ENCODE results near the gene PRR33. TPM values are rescaled to one million over a fixed set of nuclear protein-coding genes. Genes with fewer than 3 reads are reported as not detected.
A peak's percentile ranks its signal among the peaks of the same experiment; 100 is the strongest.
"Not testable (repeated sequence)": the region's sequence is repeated elsewhere in the genome, so short reads cannot be mapped to it uniquely, and the experiment has no call there.

The PRR33 gene
- total RNA-seq: not detected
- 0.28 TPM for polyA plus RNA-seq

- H3K4me3 ChIP-seq (ENCODE audit: low read depth, low read length): no peak within 1 kb of the TSS
- 95% methylated on average over 7 of the region's 7 CpGs for WGBS
- peaks cover 1% of the 10 kb centered on the region for H3K36me3 ChIP-seq (ENCODE audit: insufficient read depth)
- no peaks in the 10 kb centered on the region for H3K4me1 ChIP-seq (ENCODE audit: insufficient read depth)
- DNase-seq (ENCODE audit: extremely low spot score): no peak
- H3K27ac ChIP-seq (ENCODE audit: low read depth): no peak within 1 kb of the TSS
These were observed at the start of gene PRR33 for GRCh38 chr11:1891831-1892115. PRR33 (minus strand) TSS chr11:1891895; CDS start chr11:1890584, 1,311 bp downstream.

- DNase-seq (ENCODE audit: extremely low spot score); H3K4me3 ChIP-seq (ENCODE audit: low read depth, low read length); H3K4me1 ChIP-seq (ENCODE audit: insufficient read depth); H3K36me3 ChIP-seq (ENCODE audit: insufficient read depth); H3K27ac ChIP-seq (ENCODE audit: low read depth): not testable (repeated sequence)
- WGBS: 100% methylated on average over 1 of the region's 1 CpG
These were observed 48.1 kb upstream of the PRR33 start for GRCh38 chr11:1939788-1940187.

- H3K27ac ChIP-seq (ENCODE audit: low read depth): peak overlapping the region; percentile 65
- no peak for DNase-seq (ENCODE audit: extremely low spot score)
- H3K36me3 ChIP-seq (ENCODE audit: insufficient read depth): no peaks in the 10 kb centered on the region
- no peaks in the 10 kb centered on the region for H3K4me1 ChIP-seq (ENCODE audit: insufficient read depth)
- no peak overlapping the region for H3K4me3 ChIP-seq (ENCODE audit: low read depth, low read length)
- 16% methylated on average over 23 of the region's 23 CpGs for WGBS
These were observed 47.4 kb upstream of the PRR33 start for GRCh38 chr11:1939006-1939625.

- Histone ChIP-seq H3K4me3 (ENCODE audit: low read depth, low read length) (no peak overlapping the region), H3K27ac (ENCODE audit: low read depth) (no peak overlapping the region), H3K36me3 (ENCODE audit: insufficient read depth) (no peaks in the 10 kb centered on the region), H3K4me1 (ENCODE audit: insufficient read depth) (no peaks in the 10 kb centered on the region)
- 78% methylated on average over 27 of the region's 27 CpGs for WGBS
- no peak for DNase-seq (ENCODE audit: extremely low spot score)
These were observed 46.8 kb upstream of the PRR33 start for GRCh38 chr11:1938343-1939005.

GRCh38 chr11:1937616-1938342 is 46.1 kb upstream of the PRR33 start:
- no peak overlapping the region for H3K27ac ChIP-seq (ENCODE audit: low read depth)
- H3K4me1 ChIP-seq (ENCODE audit: insufficient read depth): no peaks in the 10 kb centered on the region
- no peak overlapping the region for H3K4me3 ChIP-seq (ENCODE audit: low read depth, low read length)
- no peaks in the 10 kb centered on the region for H3K36me3 ChIP-seq (ENCODE audit: insufficient read depth)
- WGBS: 93% methylated on average over 35 of the region's 35 CpGs
- DNase-seq (ENCODE audit: extremely low spot score): no peak

GRCh38 chr11:1936781-1937615 is 45.3 kb upstream of the PRR33 start:
- no peak overlapping the region for H3K27ac ChIP-seq (ENCODE audit: low read depth)
- DNase-seq (ENCODE audit: extremely low spot score): no peak
- no peaks in the 10 kb centered on the region for H3K36me3 ChIP-seq (ENCODE audit: insufficient read depth)
- H3K4me3 ChIP-seq (ENCODE audit: low read depth, low read length): no peak overlapping the region
- no peaks in the 10 kb centered on the region for H3K4me1 ChIP-seq (ENCODE audit: insufficient read depth)
- 89% methylated on average over 34 of the region's 34 CpGs for WGBS

GRCh38 chr11:1936072-1936780 is 44.5 kb upstream of the PRR33 start:
- Histone ChIP-seq H3K36me3 (ENCODE audit: insufficient read depth) (no peaks in the 10 kb centered on the region), H3K4me1 (ENCODE audit: insufficient read depth) (no peaks in the 10 kb centered on the region), H3K4me3 (ENCODE audit: low read depth, low read length) (no peak overlapping the region), H3K27ac (ENCODE audit: low read depth) (no peak overlapping the region)
- DNase-seq (ENCODE audit: extremely low spot score): no peak
- 89% methylated on average over 34 of the region's 34 CpGs for WGBS

- H3K4me3 ChIP-seq (ENCODE audit: low read depth, low read length): no peak overlapping the region
- no peak for DNase-seq (ENCODE audit: extremely low spot score)
- no peak overlapping the region for H3K27ac ChIP-seq (ENCODE audit: low read depth)
- no peaks in the 10 kb centered on the region for H3K4me1 ChIP-seq (ENCODE audit: insufficient read depth)
- no peaks in the 10 kb centered on the region for H3K36me3 ChIP-seq (ENCODE audit: insufficient read depth)
- WGBS: 93% methylated on average over 33 of the region's 33 CpGs
These were observed 43.7 kb upstream of the PRR33 start for GRCh38 chr11:1935156-1936071.

- DNase-seq (ENCODE audit: extremely low spot score): no peak
- H3K4me1 ChIP-seq (ENCODE audit: insufficient read depth): no peaks in the 10 kb centered on the region
- no peak overlapping the region for H3K27ac ChIP-seq (ENCODE audit: low read depth)
- H3K4me3 ChIP-seq (ENCODE audit: low read depth, low read length): no peak overlapping the region
- WGBS: 85% methylated on average over 24 of the region's 24 CpGs
- no peaks in the 10 kb centered on the region for H3K36me3 ChIP-seq (ENCODE audit: insufficient read depth)
These were observed 42.9 kb upstream of the PRR33 start for GRCh38 chr11:1934335-1935155.

- Histone ChIP-seq H3K4me1 (ENCODE audit: insufficient read depth) (no peaks in the 10 kb centered on the region), H3K36me3 (ENCODE audit: insufficient read depth) (no peaks in the 10 kb centered on the region), H3K4me3 (ENCODE audit: low read depth, low read length) (no peak overlapping the region), H3K27ac (ENCODE audit: low read depth) (no peak overlapping the region)
- WGBS: 84% methylated on average over 18 of the region's 18 CpGs
- no peak for DNase-seq (ENCODE audit: extremely low spot score)
These were observed 42.0 kb upstream of the PRR33 start for GRCh38 chr11:1933416-1934334.

GRCh38 chr11:1932681-1933080 is 41.0 kb upstream of the PRR33 start:
- no peaks in the 10 kb centered on the region for H3K4me1 ChIP-seq (ENCODE audit: insufficient read depth)
- 96% methylated on average over 4 of the region's 4 CpGs for WGBS
- no peaks in the 10 kb centered on the region for H3K36me3 ChIP-seq (ENCODE audit: insufficient read depth)
- H3K27ac ChIP-seq (ENCODE audit: low read depth): no peak overlapping the region
- no peak overlapping the region for H3K4me3 ChIP-seq (ENCODE audit: low read depth, low read length)
- no peak for DNase-seq (ENCODE audit: extremely low spot score)
